Measurements from ENCODE around the gene DIP2B.
"Not testable (repeated sequence)": the region's sequence is repeated elsewhere in the genome, so short reads cannot be mapped to it uniquely, and the experiment has no call there.

Gene DIP2B

DNA sequence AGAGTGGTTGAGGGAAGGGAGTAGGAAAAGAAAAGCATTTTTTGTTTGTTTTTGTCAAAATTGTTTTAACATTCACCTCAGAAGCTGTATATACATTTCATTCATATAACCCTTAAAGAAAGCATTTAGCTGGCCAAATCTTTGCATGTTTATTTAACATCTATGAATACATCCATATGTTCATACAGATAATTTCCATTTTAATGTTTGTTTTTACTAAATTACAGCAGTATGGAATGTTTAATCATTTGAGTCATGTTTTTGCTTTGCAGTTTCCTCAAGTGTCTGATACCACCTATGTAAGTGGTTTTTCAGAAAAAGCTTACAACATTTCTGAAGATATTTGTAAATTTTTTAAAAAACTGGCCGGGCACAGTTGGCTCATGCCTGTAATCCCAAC is 174.8 kb downstream of the DIP2B start:
- TF ChIP-seq, protein P1, sequence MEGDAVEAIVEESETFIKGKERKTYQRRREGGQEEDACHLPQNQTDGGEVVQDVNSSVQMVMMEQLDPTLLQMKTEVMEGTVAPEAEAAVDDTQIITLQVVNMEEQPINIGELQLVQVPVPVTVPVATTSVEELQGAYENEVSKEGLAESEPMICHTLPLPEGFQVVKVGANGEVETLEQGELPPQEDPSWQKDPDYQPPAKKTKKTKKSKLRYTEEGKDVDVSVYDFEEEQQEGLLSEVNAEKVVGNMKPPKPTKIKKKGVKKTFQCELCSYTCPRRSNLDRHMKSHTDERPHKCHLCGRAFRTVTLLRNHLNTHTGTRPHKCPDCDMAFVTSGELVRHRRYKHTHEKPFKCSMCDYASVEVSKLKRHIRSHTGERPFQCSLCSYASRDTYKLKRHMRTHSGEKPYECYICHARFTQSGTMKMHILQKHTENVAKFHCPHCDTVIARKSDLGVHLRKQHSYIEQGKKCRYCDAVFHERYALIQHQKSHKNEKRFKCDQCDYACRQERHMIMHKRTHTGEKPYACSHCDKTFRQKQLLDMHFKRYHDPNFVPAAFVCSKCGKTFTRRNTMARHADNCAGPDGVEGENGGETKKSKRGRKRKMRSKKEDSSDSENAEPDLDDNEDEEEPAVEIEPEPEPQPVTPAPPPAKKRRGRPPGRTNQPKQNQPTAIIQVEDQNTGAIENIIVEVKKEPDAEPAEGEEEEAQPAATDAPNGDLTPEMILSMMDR (IDR thresholded peaks at IDR 0.05; ENCODE audit: low read length, missing control alignments) = no peak
- no peak overlapping the region for H3K4me3 ChIP-seq (replicated peaks; ENCODE audit: low read depth, low read length)
- DNase-seq (ENCODE audit: low read depth) = no peak

DNA sequence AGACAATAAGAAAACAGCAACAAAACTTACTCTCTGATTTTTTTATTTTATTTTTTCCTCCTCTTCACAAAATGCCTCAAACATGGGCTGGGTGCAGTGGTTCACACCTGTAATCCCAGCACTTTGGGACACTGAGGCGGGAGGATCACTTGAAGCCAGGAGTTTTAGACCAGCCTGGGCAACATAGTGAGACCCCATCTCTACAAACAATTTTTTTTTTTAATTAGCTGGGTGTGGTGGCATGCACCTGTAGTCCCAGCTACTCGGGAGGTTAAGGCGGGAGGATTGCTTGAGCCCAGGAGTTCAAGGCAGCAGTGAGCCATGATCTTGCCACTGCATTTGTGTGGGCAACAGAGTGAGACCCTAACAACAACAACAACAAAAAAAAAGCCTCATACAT is 176.3 kb downstream of the DIP2B start:
- DNase-seq (ENCODE audit: low read depth); H3K4me3 ChIP-seq (replicated peaks; ENCODE audit: low read depth, low read length): not testable (repeated sequence)

DNA sequence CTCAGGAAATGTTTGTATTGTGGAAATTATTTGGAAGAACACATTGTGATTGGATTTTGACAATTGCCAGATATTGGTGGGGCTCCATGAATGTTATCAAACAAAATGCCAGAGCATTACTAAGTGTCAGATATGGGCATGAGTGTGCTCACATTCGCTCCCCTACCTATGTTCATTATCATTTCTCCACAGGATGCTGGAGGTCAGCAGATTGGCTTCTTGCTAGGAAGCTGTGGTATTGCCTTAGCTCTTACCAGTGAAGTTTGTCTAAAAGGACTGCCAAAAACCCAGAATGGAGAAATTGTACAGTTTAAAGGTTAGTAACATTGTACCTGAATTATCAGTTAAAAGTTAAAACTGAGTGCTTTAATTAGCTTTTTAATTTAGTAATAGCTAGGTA is 180.9 kb downstream of the DIP2B start:
- TF ChIP-seq, protein P1 (IDR thresholded peaks at IDR 0.05; ENCODE audit: low read length, missing control alignments) = no peak
- H3K4me3 ChIP-seq (replicated peaks; ENCODE audit: low read depth, low read length) = no peak overlapping the region
- DNase-seq (ENCODE audit: low read depth) = no peak

DNA sequence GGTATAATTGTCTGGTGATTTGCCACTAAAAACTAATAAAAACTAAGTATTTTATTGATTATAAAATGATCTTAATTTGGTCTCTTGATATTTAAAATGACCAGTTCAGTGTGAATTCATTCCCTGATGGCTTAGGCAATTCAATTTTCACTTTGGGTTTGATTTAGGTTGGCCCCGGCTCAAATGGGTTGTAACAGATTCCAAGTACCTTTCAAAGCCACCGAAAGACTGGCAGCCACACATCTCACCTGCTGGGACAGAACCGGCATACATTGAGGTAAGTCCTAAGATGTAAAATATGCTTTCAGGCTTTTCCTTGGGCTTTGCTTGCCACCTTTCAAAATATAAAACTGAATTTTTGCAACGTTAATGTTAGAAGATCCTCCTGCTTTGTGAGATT is 181.6 kb downstream of the DIP2B start:
- no peak overlapping the region for H3K4me3 ChIP-seq (replicated peaks; ENCODE audit: low read depth, low read length)
- no peak for DNase-seq (ENCODE audit: low read depth)
- TF ChIP-seq, protein P1 (IDR thresholded peaks at IDR 0.05; ENCODE audit: low read length, missing control alignments) = no peak

DNA sequence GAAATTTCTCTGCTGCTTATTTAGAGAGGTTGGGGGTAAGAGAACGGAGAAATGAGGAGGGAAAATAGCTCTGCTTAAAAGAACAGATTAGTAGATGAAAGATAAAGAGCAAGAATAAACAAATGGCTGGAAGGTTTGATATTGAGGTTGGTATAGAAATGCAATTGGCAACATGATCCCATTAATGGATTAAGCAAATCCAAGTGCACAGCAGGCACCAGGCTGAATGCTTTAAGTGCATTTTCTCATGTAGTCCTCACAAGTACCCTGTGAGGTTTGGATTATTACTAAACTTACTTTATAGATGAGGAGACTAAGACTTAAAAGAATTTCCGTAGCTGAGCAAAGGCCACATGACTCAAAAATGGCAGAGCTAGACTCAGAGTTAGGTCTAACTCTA is 182.2 kb downstream of the DIP2B start:
- no peak overlapping the region for H3K4me3 ChIP-seq (replicated peaks; ENCODE audit: low read depth, low read length)
- TF ChIP-seq, protein P1 (IDR thresholded peaks at IDR 0.05; ENCODE audit: low read length, missing control alignments) = no peak
- no peak for DNase-seq (ENCODE audit: low read depth)

DNA sequence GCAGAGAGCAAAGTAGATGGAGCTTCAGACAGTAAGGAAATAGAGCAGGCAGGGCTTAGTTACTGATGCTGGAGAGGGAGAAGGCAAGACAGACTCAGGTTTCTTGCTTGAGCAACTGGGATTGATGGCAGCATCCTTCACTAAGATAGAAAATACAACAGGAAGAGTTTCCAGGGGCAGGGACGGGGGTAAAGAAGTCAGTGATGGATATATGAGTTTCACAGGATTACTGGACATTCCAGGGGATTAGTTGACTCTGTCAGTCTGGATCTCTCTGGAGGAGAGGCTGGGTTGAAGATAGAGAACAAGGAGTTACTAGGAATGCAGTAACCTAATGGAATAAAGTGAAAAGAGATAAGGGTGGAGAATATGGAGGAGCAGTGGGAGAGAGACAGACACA is 184.7 kb downstream of the DIP2B start:
- H3K4me3 ChIP-seq (replicated peaks; ENCODE audit: low read depth, low read length) = no peak overlapping the region
- TF ChIP-seq, protein P1 (IDR thresholded peaks at IDR 0.05; ENCODE audit: low read length, missing control alignments) = no peak
- DNase-seq (ENCODE audit: low read depth) = no peak

DNA sequence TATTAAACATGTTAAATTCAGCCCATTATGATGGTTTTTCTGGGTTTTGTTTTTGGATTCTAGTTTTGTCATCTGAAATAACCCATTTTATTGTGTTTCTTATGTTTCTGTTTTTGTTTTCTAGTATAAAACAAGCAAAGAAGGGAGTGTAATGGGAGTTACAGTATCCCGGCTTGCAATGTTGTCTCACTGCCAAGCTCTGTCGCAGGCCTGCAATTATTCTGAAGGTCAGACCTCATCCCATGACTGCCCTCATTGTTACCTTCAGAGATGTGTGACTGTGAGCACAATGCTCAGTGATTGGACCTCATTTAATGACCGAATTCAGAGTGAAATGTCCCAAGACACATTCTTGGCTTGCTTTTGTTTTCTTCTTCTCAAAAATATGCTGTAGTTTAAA is 186.1 kb downstream of the DIP2B start:
- TF ChIP-seq, protein P1 (IDR thresholded peaks at IDR 0.05; ENCODE audit: low read length, missing control alignments) = no peak
- peak; percentile 79 for DNase-seq (ENCODE audit: low read depth)

DNA sequence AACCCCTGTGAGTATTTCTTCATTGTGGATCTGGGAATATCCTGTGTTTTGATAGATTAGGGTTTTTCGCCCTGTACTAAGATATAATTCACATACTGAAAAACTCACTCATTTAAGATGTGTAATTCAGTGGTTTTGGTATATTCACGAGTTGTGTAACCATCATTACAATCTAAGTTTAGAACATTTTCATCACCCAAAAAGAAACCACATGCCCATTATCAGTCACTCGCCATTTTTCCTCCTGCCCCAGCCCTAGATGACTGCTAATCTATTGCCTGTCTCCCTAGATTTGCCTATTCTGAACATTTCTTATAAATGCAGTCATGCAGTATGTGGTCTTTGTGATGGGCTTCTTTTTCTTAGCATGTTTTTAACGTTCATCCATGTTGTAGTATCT is 191.2 kb downstream of the DIP2B start:
- TF ChIP-seq, protein P1 (IDR thresholded peaks at IDR 0.05; ENCODE audit: low read length, missing control alignments) = no peak
- H3K4me3 ChIP-seq (replicated peaks; ENCODE audit: low read depth, low read length) = no peak overlapping the region
- no peak for DNase-seq (ENCODE audit: low read depth)

More for the DNA sequence above, 186.1 kb downstream of the DIP2B start:
- H3K4me3 ChIP-seq (replicated peaks; ENCODE audit: low read depth, low read length) = no peak overlapping the region
